Breast epithelium (tissue), 4 donors: ENCODE data around the gene CD44. TPM values are rescaled to one million over a fixed set of nuclear protein-coding genes. Genes with fewer than 3 reads are reported as not detected.
A peak's percentile ranks its signal among the peaks of the same experiment; 100 is the strongest.

ENCODE experiments used
- DNase-seq, 2 donors: peaks; one replicate each; pipeline ENCODE4 v3.0.0-alpha.2; 2019; ENCODE audit warnings: low spot score in 2 of 2
- H3K27ac ChIP-seq, 2 donors: fragments of 200-600 bp; sonication (generic) in 1 of 2; one replicate each; pipeline ENCODE4 v1.5.1; 2016 to 2019; ENCODE audit warnings: mild to moderate bottlenecking in 1 of 2
- H3K27me3 ChIP-seq, 2 donors: fragments of 200-600 bp; sonication (generic) in 1 of 2; one replicate each; pipeline versions ENCODE4 v1.5.1 to v1.6.0; 2017 to 2019; ENCODE audit warnings: control low read depth in 1 of 2, mild to moderate bottlenecking in 1 of 2
- H3K36me3 ChIP-seq: fragments of 200-600 bp; one replicate; pipeline ENCODE4 v1.5.1; 2019
- H3K4me1 ChIP-seq, 2 donors: fragments of 200-600 bp; sonication (generic); one replicate each; pipeline ENCODE4 v1.5.1; 2016 to 2019; ENCODE audit warnings: control low read depth in 1 of 2
- H3K4me3 ChIP-seq, 3 donors: fragments of 200-600 bp; sonication (generic); 1 replicate in 2 of 3; 2 replicates in 1 of 3; pipeline ENCODE4 v1.5.1; 2016 to 2019; ENCODE audit warnings: mild to moderate bottlenecking in 3 of 3, moderate library complexity in 2 of 3
- H3K9me3 ChIP-seq, 2 donors: fragments of 200-600 bp; sonication (generic) in 1 of 2; one replicate each; pipeline ENCODE4 v1.5.1; 2016 to 2019; ENCODE audit warnings: control low read depth in 1 of 2
- CTCF ChIP-seq, 3 donors: fragments of 450-650 bp; IDR thresholded peaks; one replicate each; pipeline ENCODE4 v1.5.1; 2016 to 2017; ENCODE audit warnings: antibody characterized with exemption in 3 of 3, mild to moderate bottlenecking in 3 of 3, moderate library complexity in 3 of 3
- POLR2A ChIP-seq: fragments of 450-650 bp; IDR thresholded peaks from one replicate; pipeline ENCODE4 v1.6.1; 2016; ENCODE audit warnings: antibody characterized with exemption, mild to moderate bottlenecking, moderate library complexity
- POLR2AphosphoS5 ChIP-seq, 3 donors: sonication (generic); formaldehyde crosslinking; IDR thresholded peaks; one replicate each; pipeline ENCODE4 v1.6.1; 2017; ENCODE audit warnings: antibody characterized with exemption in 3 of 3
- intact Hi-C: fragments of 100-400 bp; cut with DNase I; formaldehyde crosslinking; loops from one replicate; pipeline ENCODE4 v1.15.1; 2023; ENCODE audit warnings: low total_unique reads
- total RNA-seq, 3 donors: library from RNA; depleted of rRNA; stranded (reverse); fragments of >200 nt; gene quantifications; one replicate each; pipeline ENCODE4 v1.1.0, GENCODE V29; 2016

CD44 gene
- total RNA-seq, 3 donors from 2014 or later, result 255 to 348 (median 269) TPM

GRCh38 chr11:35138606-35138942 is 397 bp upstream of the CD44 start:
- no peaks in the 10 kb centered on the region for H3K9me3 ChIP-seq
- TF ChIP-seq POLR2A, result no peak
- TF ChIP-seq CTCF (IDR thresholded peaks at IDR 0.05), result no peak
- TF ChIP-seq POLR2AphosphoS5 (IDR thresholded peaks at IDR 0.05), result no peak
- peak overlapping the region; percentile 92 to 96 for H3K27ac ChIP-seq
- intact Hi-C loops, result no loop called here
- peak overlapping the region; percentile 67 to 92 (median 72) for H3K4me3 ChIP-seq
- peaks cover 0 to 14% of the 10 kb centered on the region in 2 donors for H3K4me1 ChIP-seq
- no peaks in the 10 kb centered on the region for H3K36me3 ChIP-seq
- H3K27me3 ChIP-seq, result no peaks in the 10 kb centered on the region
- DNase-seq, result no peak

GRCh38 chr11:35139722-35140282 is 831 bp downstream of the CD44 start:
- Histone ChIP-seq H3K36me3 (no peaks in the 10 kb centered on the region), H3K27me3 (no peaks in the 10 kb centered on the region), H3K4me3 (peak overlapping the region; percentile 67 to 92 (median 72)), H3K27ac (peak overlapping the region; percentile 92 to 96), H3K9me3 (no peaks in the 10 kb centered on the region), H3K4me1 (peaks cover 0 to 25% of the 10 kb centered on the region in 2 donors)
- intact Hi-C loops, result no loop called here
- TF ChIP-seq POLR2A (no peak), CTCF (IDR thresholded peaks at IDR 0.05) (no peak), POLR2AphosphoS5 (IDR thresholded peaks at IDR 0.05) (no peak)
- DNase-seq, result no peak

GRCh38 chr11:35141071-35141470 is 2.1 kb downstream of the CD44 start:
- Histone ChIP-seq H3K4me1 (peaks cover 0 to 25% of the 10 kb centered on the region in 2 donors), H3K27me3 (no peaks in the 10 kb centered on the region), H3K4me3 (peak overlapping the region; percentile 67 to 92 (median 72)), H3K36me3 (no peaks in the 10 kb centered on the region), H3K27ac (peak overlapping the region; percentile 92 to 96), H3K9me3 (no peaks in the 10 kb centered on the region)
- no peak for DNase-seq
- intact Hi-C loops, result loop anchor here (1.0 kb wide), 1 partner anchor 15 kb away; no protein-coding TSS in a partner anchor
- TF ChIP-seq POLR2AphosphoS5 (IDR thresholded peaks at IDR 0.05) (no peak), POLR2A (no peak), CTCF (IDR thresholded peaks at IDR 0.05) (no peak)

- peak in 2 of 3 donors; percentile 12 to 16 for TF ChIP-seq POLR2AphosphoS5 (IDR thresholded peaks at IDR 0.05)
- no peak for TF ChIP-seq POLR2A
- H3K27me3 ChIP-seq, result no peaks in the 10 kb centered on the region
- peaks cover 0 to 25% of the 10 kb centered on the region in 2 donors for H3K4me1 ChIP-seq
- no peaks in the 10 kb centered on the region for H3K36me3 ChIP-seq
- no peaks in the 10 kb centered on the region for H3K9me3 ChIP-seq
- H3K4me3 ChIP-seq, result peak overlapping the region; percentile 67 to 92 (median 72)
- DNase-seq, result peak in 1 of 2 donors; percentile 41
- H3K27ac ChIP-seq, result peak overlapping the region; percentile 92 to 96
- intact Hi-C loops, result loop anchor here (1.0 kb wide), 1 partner anchor 15 kb away; no protein-coding TSS in a partner anchor
These were observed 2.6 kb downstream of the CD44 start for GRCh38 chr11:35141571-35141971.

GRCh38 chr11:35142481-35143075 is 3.6 kb downstream of the CD44 start:
- TF ChIP-seq POLR2AphosphoS5 (IDR thresholded peaks at IDR 0.05) (no peak), CTCF (IDR thresholded peaks at IDR 0.05) (no peak), POLR2A (no peak)
- Histone ChIP-seq H3K27me3 (no peaks in the 10 kb centered on the region), H3K27ac (peak overlapping the region; percentile 62 to 63), H3K4me3 (peak overlapping the region in 2 of 3 donors; percentile 72 to 92), H3K36me3 (no peaks in the 10 kb centered on the region), H3K9me3 (no peaks in the 10 kb centered on the region), H3K4me1 (peaks cover 0 to 25% of the 10 kb centered on the region in 2 donors)
- intact Hi-C loops, result no loop called here
- DNase-seq, result no peak
